Stimulated activated CD4-positive, alpha-beta T cell treated with anti-CD3 and anti-CD28 coated beads, Interleukin-12 subunit alpha, Interleukin-12 subunit beta, amount 100 ng/mL, for 4 hours (primary cell): Measurements from ENCODE around the gene MGAT5.

ENCODE experiments used
- DNase-seq: peaks from one replicate; pipeline ENCODE4 v3.0.0-alpha.2; 2020

The MGAT5 gene

DNA sequence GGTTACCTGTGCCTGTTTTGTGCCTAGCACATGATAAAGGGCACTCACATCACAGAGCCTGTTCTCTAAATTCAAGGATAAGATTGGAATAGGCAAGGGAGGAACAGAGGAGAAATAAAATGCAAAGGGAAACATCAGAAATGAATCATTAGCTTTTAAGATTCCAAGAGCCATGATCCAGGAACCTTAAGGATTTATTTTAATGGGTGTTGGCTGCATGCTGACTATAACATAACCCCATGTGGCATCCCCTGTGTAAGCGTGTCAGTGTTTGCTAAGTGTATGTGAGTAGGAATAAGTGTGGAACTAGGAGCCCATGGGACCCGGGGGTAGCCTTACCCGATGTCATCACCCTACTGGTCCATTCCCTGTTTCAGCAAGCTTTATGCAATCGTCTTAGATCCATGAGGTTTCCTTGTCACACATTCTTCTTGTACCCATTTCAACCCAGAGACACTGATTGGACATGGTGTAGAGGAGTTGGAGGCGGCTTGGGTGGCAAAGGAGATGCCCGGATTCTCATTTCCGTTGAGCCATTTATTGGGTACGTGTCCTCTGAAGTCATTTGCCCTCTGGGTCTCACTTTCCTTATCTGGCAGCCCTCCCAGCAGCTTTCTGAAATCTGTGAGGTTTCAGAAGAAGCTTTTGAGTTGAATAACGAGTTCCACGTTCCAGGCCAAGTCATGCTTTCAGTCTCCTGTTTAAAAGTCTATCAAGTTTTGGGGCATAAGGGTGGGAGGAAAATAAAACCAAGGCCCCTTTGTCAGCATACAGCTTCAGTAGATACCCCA, 117.0 kb downstream of the MGAT5 start:
- DNase-seq, result no peak

DNA sequence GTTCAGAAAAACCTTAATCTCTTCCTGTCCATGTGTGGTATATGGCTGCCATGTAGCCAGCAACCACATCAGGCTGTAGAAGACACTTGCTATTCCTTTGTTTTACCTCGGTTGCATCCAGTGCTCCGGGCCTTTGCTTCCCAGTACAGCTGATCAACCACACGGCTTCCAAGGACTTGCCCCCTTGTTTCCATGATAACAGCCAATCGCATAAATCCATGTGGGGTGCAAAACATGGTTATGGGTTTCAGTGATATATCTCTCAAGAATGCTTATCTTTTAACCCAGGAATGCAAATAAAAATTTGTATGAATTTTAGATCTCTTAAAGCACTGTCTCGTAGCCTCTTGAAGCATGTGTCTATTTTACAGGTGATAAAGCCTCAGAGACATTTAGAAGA, 118.3 kb downstream of the MGAT5 start:
- no peak for DNase-seq

DNA sequence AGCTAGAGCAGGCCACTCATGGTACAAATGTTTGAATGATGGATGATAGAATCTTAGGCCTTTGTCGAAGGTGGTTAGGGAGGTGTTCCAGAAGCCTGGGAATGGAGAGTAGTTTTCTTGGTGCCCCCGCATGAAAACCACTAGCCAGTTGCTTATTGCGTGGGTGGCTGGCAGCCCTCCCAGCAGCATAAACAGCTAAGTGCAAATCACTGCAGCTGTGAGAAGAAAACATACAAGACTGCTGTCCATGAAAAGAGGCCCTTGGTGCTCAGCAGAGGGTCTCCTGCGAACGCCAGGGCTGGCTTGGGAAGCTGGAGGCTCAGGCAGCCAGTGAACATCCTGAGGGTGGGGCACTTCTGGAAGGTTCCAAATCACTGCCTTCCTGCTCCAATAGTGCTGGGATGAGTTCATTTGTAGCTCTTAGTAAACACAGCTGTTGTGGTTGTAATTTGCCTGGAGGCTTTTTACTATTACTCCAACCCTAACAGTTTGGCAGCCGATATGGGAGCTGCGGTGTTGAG, 118.8 kb downstream of the MGAT5 start:
- no peak for DNase-seq

DNA sequence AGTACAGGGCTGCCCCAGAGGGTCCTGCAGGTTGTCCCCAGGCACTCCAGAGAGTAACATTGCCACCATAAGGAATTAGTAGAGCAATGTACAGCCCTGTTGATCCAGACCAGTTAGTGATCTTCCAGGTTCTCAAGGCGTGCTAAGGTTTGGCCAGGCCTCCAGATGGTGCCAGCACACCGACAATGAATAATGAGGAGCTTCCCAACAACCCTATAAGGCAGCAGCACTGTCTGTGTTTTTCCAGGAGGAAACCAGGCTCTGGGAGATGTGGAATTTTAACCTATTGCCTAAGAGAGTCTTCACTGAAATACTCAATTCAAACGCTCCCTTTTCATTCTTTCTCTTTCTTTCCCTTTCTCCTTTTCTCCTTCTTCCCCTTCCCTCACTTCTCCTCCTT, 122.1 kb downstream of the MGAT5 start:
- no peak for DNase-seq

DNA sequence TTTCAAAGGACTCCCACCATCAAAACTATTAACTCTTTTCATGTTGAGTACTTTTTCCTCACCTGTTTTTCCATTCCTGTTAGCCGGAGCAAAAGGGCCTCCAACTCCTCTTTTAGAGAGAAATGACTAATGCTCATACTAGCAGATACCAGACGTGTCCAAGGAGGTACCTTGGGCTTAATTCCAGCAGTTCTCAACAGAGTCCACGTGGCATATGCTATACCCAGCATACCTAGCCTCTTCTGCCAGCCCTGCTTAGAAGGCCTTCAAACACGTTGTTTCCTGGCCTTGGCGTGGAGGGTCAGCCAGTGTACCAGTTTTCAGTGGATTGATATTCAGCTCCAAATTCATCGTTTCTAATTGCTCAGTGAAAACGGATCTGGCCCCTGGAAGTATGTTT, 123.9 kb downstream of the MGAT5 start:
- no peak for DNase-seq

DNA sequence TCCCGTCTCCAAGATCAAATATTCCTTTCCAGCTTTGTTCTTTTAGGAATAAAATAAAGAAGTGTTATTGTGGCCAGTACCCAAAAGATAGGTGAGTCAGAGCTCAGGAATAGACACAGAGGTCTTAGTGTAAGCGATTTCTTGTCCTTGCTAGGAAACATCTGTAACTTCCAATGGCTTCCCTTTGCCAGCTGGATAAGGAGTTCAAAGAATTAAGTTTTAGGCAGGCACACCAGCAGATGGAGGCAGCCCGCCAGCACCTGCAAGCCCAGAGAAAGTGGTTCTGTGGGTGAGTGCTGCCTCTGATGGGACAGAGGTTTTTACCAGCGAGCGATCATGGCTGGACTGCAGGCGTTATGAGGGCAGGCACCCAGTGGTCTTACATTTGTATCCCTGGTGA, 125.4 kb downstream of the MGAT5 start:
- no peak for DNase-seq

DNA sequence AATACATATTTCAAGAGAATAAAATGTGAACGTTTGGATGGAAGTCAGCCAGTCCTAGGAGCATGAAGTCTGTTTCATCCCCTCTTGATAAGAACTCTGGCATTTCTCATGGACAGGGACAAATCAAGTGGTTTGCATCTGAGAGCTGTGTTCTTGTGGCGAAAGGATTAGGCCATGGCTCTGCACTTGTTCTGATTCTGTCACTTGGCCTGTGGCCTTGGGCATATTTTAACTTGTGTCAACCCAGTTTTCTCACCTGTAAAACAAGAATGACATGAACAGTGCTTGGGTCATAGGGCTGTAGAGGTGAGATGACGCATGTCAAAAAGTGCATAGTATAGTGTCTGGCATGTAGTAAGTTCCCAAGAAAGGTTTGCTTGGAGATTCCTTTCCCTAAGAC, 125.8 kb downstream of the MGAT5 start:
- no peak for DNase-seq

DNA sequence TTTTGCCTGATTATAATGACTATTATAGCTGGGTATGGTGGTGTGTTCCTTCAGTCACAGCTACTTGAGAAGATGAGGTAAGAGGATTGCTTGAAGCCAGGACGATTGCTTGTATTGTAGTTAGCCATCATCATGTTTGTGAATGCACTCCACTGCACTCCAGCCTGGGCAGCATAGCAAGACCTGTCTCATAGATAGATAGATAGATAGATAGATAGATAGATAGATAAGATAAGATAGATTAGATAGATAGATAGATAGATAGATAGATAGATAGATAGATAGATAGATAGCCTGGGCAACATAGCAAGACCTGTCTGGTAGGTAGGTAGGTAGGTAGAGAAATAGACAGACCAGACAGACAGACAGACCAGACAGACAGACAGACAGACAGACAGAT, 127.3 kb downstream of the MGAT5 start:
- DNase-seq, result no peak

DNA sequence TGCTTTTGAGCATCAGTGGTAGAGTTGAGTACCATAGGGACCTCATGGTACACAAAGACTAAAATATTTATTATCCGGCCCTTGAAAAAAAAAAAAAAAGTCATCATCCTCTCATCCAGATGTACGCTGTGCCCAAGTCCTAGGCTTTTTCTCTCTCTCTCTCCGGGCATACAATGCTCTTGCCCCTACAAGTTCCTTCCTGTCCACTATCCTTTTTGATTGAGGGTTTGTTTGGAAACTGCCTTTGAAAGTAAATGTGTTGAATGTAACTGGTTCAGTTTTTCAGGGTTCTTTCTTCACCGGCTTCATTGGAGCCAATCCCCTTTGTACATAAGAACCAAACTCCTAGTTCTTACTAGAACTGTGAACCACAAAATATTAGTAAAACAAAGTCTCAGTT, 130.3 kb downstream of the MGAT5 start:
- no peak for DNase-seq

DNA sequence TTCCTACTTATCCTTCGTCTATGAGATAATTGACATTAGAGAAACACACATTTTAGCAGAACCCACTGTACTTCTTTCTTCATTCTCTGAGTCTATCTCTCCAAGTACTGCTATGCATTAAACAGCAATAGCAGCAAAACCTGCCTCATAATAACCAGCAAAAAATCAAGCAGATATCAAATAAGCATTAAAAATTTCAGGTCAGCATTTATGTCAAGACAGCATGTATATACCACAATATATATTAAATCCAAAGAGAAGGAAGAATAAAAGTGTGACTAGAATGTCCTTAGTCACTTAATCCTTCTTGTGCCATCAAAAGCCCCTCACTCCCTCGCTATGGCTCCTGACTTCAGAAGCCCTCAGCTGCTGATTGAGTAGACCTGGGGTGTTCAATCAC, 131.3 kb downstream of the MGAT5 start:
- DNase-seq, result no peak

DNA sequence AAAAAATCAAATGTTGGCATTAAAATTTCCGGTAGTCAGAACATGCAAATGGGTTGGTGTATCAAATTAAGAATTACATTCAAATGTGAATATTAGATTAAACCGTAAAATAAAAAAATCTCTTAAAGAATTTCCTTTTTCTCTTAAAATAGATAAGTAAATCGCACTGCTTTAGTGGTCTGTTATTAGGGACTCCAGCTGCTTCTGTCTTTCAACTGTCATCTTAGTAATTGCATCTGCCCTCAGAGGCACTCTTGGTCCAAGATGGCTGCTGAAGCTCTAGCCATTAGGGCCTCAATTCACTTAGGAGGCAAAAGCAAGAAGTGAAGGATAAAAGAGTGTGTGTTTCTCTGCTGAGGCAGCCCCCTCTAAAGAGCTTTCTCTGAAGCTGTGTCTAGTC, 132.4 kb downstream of the MGAT5 start:
- no peak for DNase-seq

DNA sequence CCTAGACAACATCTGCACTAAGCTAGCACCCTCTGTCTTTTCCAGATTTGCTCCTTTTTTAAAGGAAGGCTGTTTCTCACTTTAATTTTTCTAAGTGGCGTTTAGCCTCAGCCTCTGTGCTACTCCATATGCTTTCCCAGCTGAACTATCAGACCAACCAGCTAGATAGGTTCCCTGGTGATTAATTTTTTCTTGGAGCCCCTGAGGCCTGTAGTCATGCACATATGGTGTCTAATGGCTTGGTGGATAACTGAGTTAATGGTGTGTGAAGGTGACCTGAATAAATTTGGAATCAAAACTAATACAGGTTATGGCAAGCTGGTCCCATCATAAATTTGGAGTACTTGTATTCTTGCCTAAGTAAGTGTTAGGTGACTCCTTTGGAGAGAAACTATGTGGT, 135.5 kb downstream of the MGAT5 start:
- DNase-seq, result no peak

DNA sequence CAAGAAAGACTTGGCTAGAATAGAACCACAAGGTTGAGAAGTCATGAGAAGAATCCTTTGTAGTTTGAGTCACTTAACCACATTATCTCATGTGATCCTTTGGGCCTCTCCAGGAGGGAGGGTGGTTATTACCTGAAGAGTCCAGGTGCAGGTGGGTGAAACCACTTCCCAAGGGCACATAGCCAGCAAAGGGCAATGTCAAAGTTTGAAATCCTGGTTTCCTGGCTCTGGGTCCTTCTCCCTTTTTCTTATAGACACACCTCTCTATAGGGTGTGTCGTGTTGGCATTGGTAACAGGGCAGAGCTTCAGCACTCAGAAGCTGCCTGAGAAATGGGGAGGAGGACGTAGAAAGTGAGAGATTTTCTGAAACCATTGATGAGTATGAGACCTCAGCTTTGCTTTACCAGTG, 137.9 kb downstream of the MGAT5 start:
- no peak for DNase-seq

DNA sequence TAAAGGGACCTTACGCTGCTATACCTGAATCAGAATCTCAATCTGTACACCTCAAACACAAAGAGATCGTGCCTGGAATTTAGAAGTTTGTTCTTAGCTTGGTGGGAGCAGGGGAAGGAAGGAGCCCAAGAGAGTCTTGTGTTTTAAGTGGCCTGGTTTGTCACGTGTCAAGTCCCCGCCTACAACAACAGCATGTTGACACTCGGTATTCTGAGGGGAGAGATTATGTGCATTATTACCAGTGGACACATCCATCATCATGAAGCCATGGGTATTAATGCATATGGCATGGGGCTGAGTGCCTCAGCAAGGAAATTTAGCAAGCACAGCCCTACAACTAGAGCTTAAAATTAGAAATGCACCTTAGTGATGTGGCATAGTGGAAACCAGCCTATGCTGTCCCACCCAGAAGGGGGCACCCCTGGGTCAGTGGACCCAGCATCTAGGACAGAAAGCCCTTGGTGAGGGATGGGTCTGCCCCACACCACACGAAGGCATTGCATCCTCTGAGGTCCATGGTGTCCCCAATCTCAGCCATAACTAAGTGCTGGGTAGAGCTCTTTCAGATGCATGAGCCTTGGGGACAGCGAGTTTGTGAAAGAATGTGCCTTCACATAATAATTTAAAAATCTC, 138.7 kb downstream of the MGAT5 start:
- DNase-seq, result no peak

DNA sequence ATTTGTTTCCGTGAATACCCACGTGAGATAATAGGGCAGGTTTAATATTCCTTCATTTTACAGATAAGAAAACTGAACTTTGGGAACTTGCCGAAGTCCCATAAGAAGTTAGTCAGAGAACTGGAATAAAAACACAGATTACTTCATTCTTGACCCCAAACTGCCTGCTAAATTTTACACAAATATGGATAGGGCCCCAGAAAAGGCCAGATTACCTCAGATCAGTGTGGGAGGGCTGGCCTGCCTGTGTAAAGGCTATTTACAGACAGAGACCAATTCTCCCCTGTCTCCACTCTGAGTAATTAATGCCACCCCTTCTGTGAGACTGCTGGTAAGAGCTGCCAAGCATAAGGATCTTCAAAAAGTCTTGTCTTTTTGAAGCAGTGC, 139.2 kb downstream of the MGAT5 start:
- no peak for DNase-seq

DNA sequence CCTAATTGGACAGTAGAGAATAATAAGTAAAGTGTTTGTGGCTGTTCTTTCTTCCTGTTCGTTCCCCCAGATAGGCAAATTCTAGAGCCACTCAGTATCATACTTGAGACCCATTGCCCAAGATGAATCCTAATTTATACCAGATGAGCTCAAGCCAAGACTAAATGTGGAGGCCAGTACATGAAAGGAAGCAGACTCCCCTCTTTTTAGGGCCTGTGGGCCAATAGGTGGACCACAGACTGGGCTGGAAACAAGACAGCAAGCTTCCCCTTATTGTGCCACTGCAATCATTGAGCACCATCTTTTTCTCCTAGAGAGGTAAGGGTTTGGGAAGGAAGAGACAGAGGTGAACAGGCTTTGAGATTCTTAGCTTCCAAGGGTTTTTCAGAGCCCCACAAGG, 141.9 kb downstream of the MGAT5 start:
- DNase-seq, result no peak

DNA sequence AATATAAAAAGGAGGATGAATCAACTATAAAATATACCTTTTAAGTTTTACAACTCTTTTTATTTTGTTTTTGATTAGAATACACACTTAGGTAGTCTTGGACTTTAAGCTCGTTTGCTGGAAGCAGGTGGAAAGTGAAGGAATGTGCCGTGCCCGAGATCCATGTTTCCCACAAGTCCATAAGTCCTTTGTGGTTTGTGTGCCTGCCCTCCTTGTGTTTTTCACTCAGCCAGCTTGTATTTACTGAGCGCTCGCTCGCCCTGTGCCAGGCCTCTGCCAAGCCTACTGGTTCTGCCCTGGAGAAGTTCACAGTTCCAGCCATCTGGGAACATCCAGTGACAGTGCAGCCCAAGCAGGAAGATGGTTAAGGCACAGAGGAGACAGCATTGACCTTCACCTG, 142.6 kb downstream of the MGAT5 start:
- DNase-seq, result no peak

DNA sequence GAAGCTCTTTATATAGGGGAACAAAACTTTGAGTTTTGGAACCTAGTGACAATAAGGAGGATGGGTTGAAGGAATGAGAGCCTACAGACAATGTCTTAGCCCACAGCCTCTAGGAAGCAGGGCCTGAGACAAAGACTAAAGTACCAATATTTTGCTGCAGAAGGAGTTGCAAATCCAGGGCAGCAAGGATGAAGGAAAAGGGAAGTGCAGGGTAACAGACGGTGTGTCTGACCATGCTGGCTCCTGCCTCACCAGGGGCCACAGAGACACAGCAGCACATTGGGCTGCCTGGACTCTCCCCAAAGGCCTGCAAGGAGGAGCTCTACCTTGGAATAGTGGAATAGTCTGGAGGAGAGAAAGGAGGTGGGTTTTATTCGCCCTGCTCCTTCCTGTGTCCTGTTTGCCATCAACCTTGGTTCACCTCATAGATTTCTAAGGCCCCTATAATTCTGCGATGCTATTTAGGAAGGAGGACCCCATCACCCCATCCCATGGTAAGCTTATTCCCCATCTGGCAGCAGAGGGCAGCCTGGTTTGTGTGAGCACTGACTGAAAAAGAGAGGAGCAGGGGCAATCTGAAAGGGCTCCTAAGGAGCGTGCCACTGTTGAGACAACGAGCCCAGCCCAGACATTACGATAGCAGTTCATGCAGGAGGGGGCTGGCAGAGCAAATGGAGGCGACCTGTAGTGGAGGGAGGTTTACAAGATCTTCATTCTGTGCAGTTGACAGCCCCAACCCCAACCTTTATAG, 143.4 kb downstream of the MGAT5 start:
- DNase-seq, result no peak

DNA sequence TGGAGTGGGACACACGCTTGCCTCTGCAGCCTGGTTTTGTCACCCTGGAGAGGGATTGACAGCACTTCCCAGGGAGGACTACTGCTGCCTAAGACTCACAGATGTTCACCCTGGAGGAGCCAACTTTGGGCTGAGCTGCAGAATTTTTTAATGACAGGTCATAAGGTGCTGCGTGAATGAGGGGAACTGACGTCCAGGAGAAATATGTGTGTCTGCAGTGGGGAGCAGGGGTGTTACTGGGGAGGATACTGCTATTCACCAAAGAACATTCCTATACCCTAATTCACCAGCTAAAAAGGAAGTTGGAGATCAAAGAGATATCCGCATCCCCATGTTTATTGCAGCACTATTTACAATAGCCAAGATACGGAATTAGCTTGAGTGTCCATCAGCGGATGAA, 144.4 kb downstream of the MGAT5 start:
- DNase-seq, result no peak

DNA sequence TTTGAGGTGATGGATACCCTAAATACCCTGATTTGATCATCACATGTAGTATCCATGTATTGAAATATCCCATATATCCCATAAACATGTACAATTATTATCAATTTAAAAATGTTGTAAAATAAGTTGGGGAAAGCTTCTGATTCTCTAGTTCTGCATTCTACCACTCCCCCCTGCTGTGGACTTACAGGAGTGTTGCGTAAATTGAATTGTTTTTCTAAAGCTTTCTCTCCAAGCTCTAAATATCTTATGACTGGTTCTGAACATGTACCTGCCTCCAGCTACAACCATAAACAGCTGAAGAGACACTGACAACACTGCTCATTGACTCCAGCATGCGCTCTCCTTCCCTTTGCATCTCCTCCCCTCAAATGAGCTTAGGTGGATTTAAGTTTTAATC, 145.2 kb downstream of the MGAT5 start:
- no peak for DNase-seq

DNA sequence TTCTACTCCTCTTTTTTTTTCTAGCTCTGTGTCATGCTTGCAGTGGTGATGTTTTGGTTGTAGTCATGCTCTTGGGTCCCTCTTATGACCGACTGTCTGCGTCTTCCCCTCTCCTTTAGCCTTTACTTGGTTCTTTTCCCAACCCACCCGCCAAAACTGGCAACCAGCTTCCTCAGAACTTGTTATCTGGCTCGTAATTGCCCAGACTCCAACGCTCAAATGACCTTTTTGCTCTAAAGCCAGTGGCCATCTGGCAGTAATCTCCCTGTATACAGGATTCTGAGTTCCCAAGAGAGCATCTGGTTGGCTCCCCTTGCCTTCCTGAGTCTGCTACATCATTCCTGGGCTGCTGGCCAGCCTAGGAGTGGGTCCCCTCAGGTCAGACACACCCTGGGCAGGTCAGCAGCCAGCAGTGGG, 147.2 kb downstream of the MGAT5 start:
- DNase-seq, result no peak

DNA sequence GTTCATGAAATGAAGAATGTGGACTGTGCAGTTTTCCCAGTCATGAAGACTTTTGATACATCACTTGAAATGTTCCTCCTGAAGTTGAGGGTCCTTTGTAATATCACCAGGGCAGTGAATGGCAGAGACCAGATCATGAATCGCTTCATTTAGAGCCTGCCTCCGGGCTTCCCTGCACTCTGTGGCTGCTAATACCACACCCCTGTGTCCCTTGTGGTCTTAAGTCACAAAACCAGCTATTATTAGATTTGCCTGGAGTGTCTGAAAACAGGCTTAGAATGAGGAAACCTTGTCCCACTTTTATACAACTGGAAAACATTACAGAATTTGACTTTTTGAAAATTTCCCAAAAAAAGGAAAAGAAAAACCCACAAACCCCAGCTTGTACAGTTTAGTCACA, 147.9 kb downstream of the MGAT5 start:
- DNase-seq, result no peak

DNA sequence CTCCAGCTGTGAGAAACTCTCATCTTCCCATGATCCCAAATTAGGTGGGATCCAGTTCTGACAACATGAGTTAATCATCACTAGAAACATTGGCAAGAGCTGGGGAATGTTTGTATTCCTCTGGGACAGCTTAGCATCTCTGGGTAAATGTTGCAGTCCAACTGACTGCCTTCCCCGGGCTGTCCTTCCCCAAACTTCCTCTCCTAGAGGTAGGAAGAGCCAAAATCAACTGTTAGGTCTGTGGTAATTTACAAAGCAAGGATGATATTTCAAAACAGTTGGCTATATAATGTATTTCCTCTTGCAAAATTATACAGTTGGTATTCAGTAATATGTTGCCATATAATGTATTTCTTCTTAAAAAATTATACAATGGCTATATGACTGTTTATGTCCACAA, 148.5 kb downstream of the MGAT5 start:
- no peak for DNase-seq

DNA sequence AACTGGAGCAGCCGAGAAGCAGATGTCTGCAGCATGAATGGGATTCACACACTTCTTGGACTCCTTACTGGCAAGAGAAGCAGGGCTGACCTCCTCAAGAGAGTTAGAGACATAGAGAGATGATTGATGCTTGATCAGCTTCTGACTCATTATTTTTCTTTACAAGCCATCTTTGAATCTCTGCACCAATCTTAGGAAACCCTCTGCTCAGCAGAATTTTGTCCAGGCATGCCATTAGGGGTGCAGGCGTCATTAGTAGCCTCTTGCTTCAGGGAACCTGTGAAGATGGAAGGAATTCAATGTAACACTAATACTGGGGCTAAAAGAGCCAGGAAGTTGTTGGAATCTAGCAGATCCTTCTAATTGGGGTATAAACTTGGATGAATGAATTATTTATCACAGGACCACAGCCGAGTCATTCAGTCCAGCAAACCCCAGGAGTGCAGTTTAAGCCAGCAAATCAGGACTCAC, 151.8 kb downstream of the MGAT5 start:
- no peak for DNase-seq
